H1 (cell line): ENCODE data around the gene GALNT18.

Experiments used
- BACH1 ChIP-seq: IDR thresholded peaks from 2 replicates; pipeline ENCODE4 v1.6.1; 2012; ENCODE audit warnings: low read length, improper control_type of control experiment
- HDAC2 ChIP-seq, 2 experiments: fragments of 300-600 bp in 1 of 2; sonication (generic) in 1 of 2; IDR thresholded peaks; 2 replicates each; pipeline ENCODE4 v1.6.1; 2011 to 2012; ENCODE audit warnings: low read depth in 2 of 2, low read length in 2 of 2, mild to moderate bottlenecking in 2 of 2, moderate library complexity in 2 of 2, borderline replicate concordance in 1 of 2, inconsistent platforms in 1 of 2
- YY1 ChIP-seq: IDR thresholded peaks from 2 replicates; pipeline ENCODE4 v1.6.1; 2011; ENCODE audit warnings: low read depth, mild to moderate bottlenecking, low read length

GRCh38 chr11:11657218-11657955 is 35.6 kb upstream of the GALNT18 start:
- TF ChIP-seq HDAC2 (IDR thresholded peaks at IDR 0.05; ENCODE audit: borderline replicate concordance in 1 of 2, low read depth in 2 of 2, low read length in 2 of 2), result no peak
- TF ChIP-seq BACH1, result no peak
- no peak for TF ChIP-seq YY1
